Transverse colon (tissue), 4 donors: ENCODE results near the gene GPC5.

Source experiments
- POLR2A ChIP-seq: fragments of 450-650 bp; IDR thresholded peaks from one replicate; pipeline ENCODE4 v1.6.1; 2016; ENCODE audit warnings: antibody characterized with exemption, mild to moderate bottlenecking, moderate library complexity
- POLR2AphosphoS5 ChIP-seq, 3 donors: sonication (generic); formaldehyde crosslinking; IDR thresholded peaks; one replicate each; pipeline ENCODE4 v1.6.1; 2016; ENCODE audit warnings: antibody characterized with exemption in 3 of 3
- TF ChIP-seq, protein P1 (sequence below), 5 experiments: fragments of 200-600 bp in 3 of 5; fragments of 450-650 bp in 2 of 5; sonication (generic) in 3 of 5; IDR thresholded peaks; 1 replicate in 2 of 5; 2 replicates in 3 of 5; pipeline ENCODE4 v1.5.1; 2016 to 2017; ENCODE audit warnings: antibody characterized with exemption in 5 of 5, inconsistent platforms in 3 of 5, mild to moderate bottlenecking in 2 of 5, moderate library complexity in 1 of 5

DNA sequence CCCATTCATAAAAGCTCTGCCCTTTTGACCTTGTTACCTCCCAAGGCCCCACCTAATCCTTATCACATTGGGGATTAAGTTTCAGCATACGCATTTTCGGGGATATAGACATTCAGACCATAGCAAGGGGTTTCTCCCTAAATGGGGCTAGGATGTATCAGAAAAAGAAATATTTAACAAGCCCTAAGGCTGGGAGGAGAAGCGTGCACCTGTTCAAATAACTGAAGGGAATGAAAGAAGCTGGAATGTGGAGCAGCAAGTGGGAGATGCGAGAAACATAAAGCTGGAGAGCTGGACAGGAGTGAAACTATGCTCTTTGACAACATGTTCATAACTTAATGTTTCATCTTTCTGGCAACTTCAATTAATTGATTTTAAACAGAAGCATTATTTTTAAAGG is 1016.4 kb downstream of the GPC5 start:
- TF ChIP-seq POLR2AphosphoS5 (IDR thresholded peaks at IDR 0.05) (no peak), POLR2A (no peak)
- TF ChIP-seq, protein P1, sequence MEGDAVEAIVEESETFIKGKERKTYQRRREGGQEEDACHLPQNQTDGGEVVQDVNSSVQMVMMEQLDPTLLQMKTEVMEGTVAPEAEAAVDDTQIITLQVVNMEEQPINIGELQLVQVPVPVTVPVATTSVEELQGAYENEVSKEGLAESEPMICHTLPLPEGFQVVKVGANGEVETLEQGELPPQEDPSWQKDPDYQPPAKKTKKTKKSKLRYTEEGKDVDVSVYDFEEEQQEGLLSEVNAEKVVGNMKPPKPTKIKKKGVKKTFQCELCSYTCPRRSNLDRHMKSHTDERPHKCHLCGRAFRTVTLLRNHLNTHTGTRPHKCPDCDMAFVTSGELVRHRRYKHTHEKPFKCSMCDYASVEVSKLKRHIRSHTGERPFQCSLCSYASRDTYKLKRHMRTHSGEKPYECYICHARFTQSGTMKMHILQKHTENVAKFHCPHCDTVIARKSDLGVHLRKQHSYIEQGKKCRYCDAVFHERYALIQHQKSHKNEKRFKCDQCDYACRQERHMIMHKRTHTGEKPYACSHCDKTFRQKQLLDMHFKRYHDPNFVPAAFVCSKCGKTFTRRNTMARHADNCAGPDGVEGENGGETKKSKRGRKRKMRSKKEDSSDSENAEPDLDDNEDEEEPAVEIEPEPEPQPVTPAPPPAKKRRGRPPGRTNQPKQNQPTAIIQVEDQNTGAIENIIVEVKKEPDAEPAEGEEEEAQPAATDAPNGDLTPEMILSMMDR (IDR thresholded peaks at IDR 0.05), result no peak
